IMR-90 (cell line): Measurements from ENCODE around the gene SSR1. TPM values are rescaled to one million over a fixed set of nuclear protein-coding genes. Genes with fewer than 3 reads are reported as not detected.

Experiments
- ATAC-seq: fragments of 200-7000 bp; cut with Tn5 transposase; 2 replicates; pipeline ENCODE4 v1.9.1; 2020; ENCODE audit warnings: low read depth, mild to moderate bottlenecking, moderate library complexity
- BruUV-seq: library from RNA; stranded (reverse); fragments of 400-500 nt; replicated peaks from 2 replicates; lab custom pipeline; 2021; lab: Mats Ljungman, UMichigan
- CTCF ChIA-PET: fragments of 300-600 bp; formaldehyde crosslinking; extraction: SDS; loops from one replicate; lab custom pipeline; 2021; ENCODE audit warnings: antibody characterized with exemption; lab: Yijun Ruan, JAX
- POLR2A ChIA-PET: fragments of 300-600 bp; sonication (Branson Sonifier 250); formaldehyde crosslinking; loops from one replicate; lab custom pipeline; 2022; ENCODE audit warnings: antibody characterized with exemption; ENCODE audit not compliant: unreplicated experiment; lab: Charles Lee
- DNase-seq: peaks from one replicate; pipeline ENCODE4 v3.0.0; 2013
- H2AFZ ChIP-seq: replicated peaks from 2 replicates; pipeline ENCODE3; 2013; ENCODE audit warnings: low read length, mild to moderate bottlenecking; ENCODE audit not compliant: poor library complexity
- H2AK5ac ChIP-seq: 2 replicates; pipeline ENCODE4 v1.6.1; 2013; ENCODE audit warnings: low read depth, low read length, inconsistent platforms
- H2AK9ac ChIP-seq: replicated peaks from 2 replicates; pipeline ENCODE3; 2013; ENCODE audit warnings: mild to moderate bottlenecking, low read depth, low read length, moderate library complexity; ENCODE audit not compliant: poor library complexity
- H2BK120ac ChIP-seq: 2 replicates; pipeline ENCODE4 v1.6.1; 2013; ENCODE audit warnings: low read depth, low read length, inconsistent platforms
- H2BK15ac ChIP-seq: 3 replicates; pipeline ENCODE4 v1.6.1; 2013; ENCODE audit warnings: low read depth, low read length, inconsistent platforms
- H2BK20ac ChIP-seq: 2 replicates; pipeline ENCODE4 v1.6.1; 2013; ENCODE audit warnings: low read depth, mild to moderate bottlenecking, inconsistent platforms, low read length, moderate library complexity
- H2BK5ac ChIP-seq: 2 replicates; pipeline ENCODE4 v1.6.1; 2013; ENCODE audit warnings: mild to moderate bottlenecking, low read depth, low read length, inconsistent platforms; ENCODE audit not compliant: poor library complexity, severe bottlenecking
- H3K14ac ChIP-seq: replicated peaks from 2 replicates; pipeline ENCODE4 v1.6.1; 2013; ENCODE audit warnings: low read depth, low read length, inconsistent platforms
- H3K18ac ChIP-seq: 2 replicates; pipeline ENCODE4 v1.6.1; 2013; ENCODE audit warnings: low read depth, low read length, control low read depth
- H3K23ac ChIP-seq: 2 replicates; pipeline ENCODE4 v1.6.1; 2013; ENCODE audit warnings: low read depth, low read length, inconsistent platforms
- H3K27ac ChIP-seq: 2 replicates; pipeline ENCODE4 v1.5.1; 2013; ENCODE audit warnings: mild to moderate bottlenecking, control low read depth, low read length; ENCODE audit not compliant: insufficient read depth
- H3K27me3 ChIP-seq: 2 replicates; pipeline ENCODE4 v1.6.1; 2013; ENCODE audit warnings: low read length; ENCODE audit not compliant: control insufficient read depth, insufficient read depth
- H3K36me3 ChIP-seq: 2 replicates; pipeline ENCODE4 v1.6.1; 2013; ENCODE audit warnings: low read length, mixed read lengths; ENCODE audit not compliant: control insufficient read depth, insufficient read depth
- H3K4ac ChIP-seq: 2 replicates; pipeline ENCODE4 v1.6.1; 2013; ENCODE audit warnings: low read depth, low read length, inconsistent platforms
- H3K4me1 ChIP-seq: 2 replicates; pipeline ENCODE4 v1.6.1; 2013; ENCODE audit warnings: low read length, mixed read lengths; ENCODE audit not compliant: control insufficient read depth, insufficient read depth
- H3K4me2 ChIP-seq: 2 replicates; pipeline ENCODE4 v1.6.1; 2013; ENCODE audit warnings: low read depth, mild to moderate bottlenecking, control low read depth, low read length, moderate library complexity
- H3K4me3 ChIP-seq: 2 replicates; pipeline ENCODE4 v1.5.1; 2013; ENCODE audit warnings: low read depth, mild to moderate bottlenecking, control low read depth, low read length, moderate library complexity; ENCODE audit not compliant: insufficient read depth
- H3K56ac ChIP-seq: 2 replicates; pipeline ENCODE4 v1.6.1; 2013; ENCODE audit warnings: low read length, inconsistent platforms; ENCODE audit not compliant: insufficient read depth; ENCODE audit errors: extremely low read depth
- H3K79me1 ChIP-seq, 2 experiments: 2 replicates each; pipeline ENCODE4 v1.6.1; 2013; ENCODE audit warnings: low read length in 2 of 2, inconsistent platforms in 1 of 2, low read depth in 1 of 2
- H3K9ac ChIP-seq: 2 replicates; pipeline ENCODE4 v1.6.1; 2013; ENCODE audit warnings: low read depth, low read length, control low read depth
- H3K9me1 ChIP-seq: 2 replicates; pipeline ENCODE4 v1.6.1; 2013; ENCODE audit warnings: low read length, inconsistent platforms; ENCODE audit not compliant: insufficient read depth
- H3K9me3 ChIP-seq: 2 replicates; pipeline ENCODE4 v1.6.1; 2013; ENCODE audit warnings: low read length; ENCODE audit not compliant: control insufficient read depth, insufficient read depth
- H4K20me1 ChIP-seq: 2 replicates; pipeline ENCODE4 v1.6.1; 2013; ENCODE audit warnings: low read length, inconsistent platforms; ENCODE audit not compliant: insufficient read depth
- H4K5ac ChIP-seq: 2 replicates; pipeline ENCODE4 v1.6.1; 2013; ENCODE audit warnings: mild to moderate bottlenecking, low read depth, low read length, control low read depth
- H4K8ac ChIP-seq, 2 experiments: 2 replicates each; pipeline ENCODE4 v1.6.1; 2013; ENCODE audit warnings: low read depth in 2 of 2, low read length in 2 of 2, control low read depth in 1 of 2, inconsistent platforms in 1 of 2
- H4K91ac ChIP-seq: 2 replicates; pipeline ENCODE4 v1.6.1; 2013; ENCODE audit warnings: low read depth, low read length, inconsistent platforms; ENCODE audit not compliant: insufficient read depth
- CHD1 ChIP-seq: IDR thresholded peaks from 2 replicates; pipeline ENCODE4 v1.6.1; 2012; ENCODE audit warnings: low read depth, low read length, improper control_type of control experiment
- ELK1 ChIP-seq: fragments of 150-350 bp; IDR thresholded peaks from 2 replicates; pipeline ENCODE4 v1.6.1; 2016; ENCODE audit warnings: low read depth, mild to moderate bottlenecking, low read length, moderate library complexity, borderline replicate concordance
- FOS ChIP-seq: fragments of 150-350 bp; IDR thresholded peaks from 2 replicates; pipeline ENCODE4 v1.6.1; 2016; ENCODE audit warnings: low read depth, low read length
- MXI1 ChIP-seq: IDR thresholded peaks from 2 replicates; pipeline ENCODE4 v1.6.1; 2012; ENCODE audit warnings: low read depth, mild to moderate bottlenecking, low read length, moderate library complexity, borderline replicate concordance
- NFE2L2 ChIP-seq: fragments of 150-350 bp; IDR thresholded peaks from 2 replicates; pipeline ENCODE4 v1.6.1; 2016; ENCODE audit warnings: low read depth, mild to moderate bottlenecking, low read length
- POLR2A ChIP-seq: IDR thresholded peaks from 2 replicates; pipeline ENCODE4 v1.6.1; 2012; ENCODE audit warnings: mild to moderate bottlenecking, low read depth, low read length
- RCOR1 ChIP-seq: IDR thresholded peaks from 2 replicates; pipeline ENCODE4 v1.6.1; 2012; ENCODE audit warnings: mild to moderate bottlenecking, low read length, improper control_type of control experiment; ENCODE audit not compliant: insufficient replicate concordance
- SMC3 ChIP-seq: fragments of 150-350 bp; IDR thresholded peaks from 2 replicates; pipeline ENCODE4 v1.6.1; 2016; ENCODE audit warnings: low read depth, mild to moderate bottlenecking, antibody characterized with exemption, low read length, moderate library complexity
- WGBS, 2 experiments: methylation state at CpG; one replicate each; pipeline versions ENCODE4 v1.1.5 to v1.1.7; 2013; ENCODE audit warnings: missing lambda C conversion rate in 2 of 2; ENCODE audit not compliant: insufficient read length in 1 of 2; ENCODE audit errors: extremely low coverage in 2 of 2; 5-methylcytosine and 5-hydroxymethylcytosine counted together
- dilution Hi-C: fragments of 300-500 bp; cut with HindIII; formaldehyde crosslinking; loops from one replicate; pipeline ENCODE4 v1.14.3; 2018; ENCODE audit warnings: low sequenced_read_pairs; ENCODE audit not compliant: unreplicated experiment
- in situ Hi-C: fragments of 300-500 bp; cut with MboI; formaldehyde crosslinking; loops from 3 replicates; pipeline ENCODE4 v1.14.3; 2019; ENCODE audit warnings: low sequenced_read_pairs, inconsistent platforms, mixed read lengths
- intact Hi-C: fragments of 100-400 bp; cut with micrococcal nuclease; formaldehyde crosslinking; loops from 2 replicates; pipeline ENCODE4 v1.10.0; 2022
- polyA plus RNA-seq, 3 experiments: library from polyadenylated mRNA; depleted of rRNA; stranded (reverse); fragments of >200 nt; gene quantifications; 2 replicates each; pipeline ENCODE4 v1.2.3, GENCODE V29; 2012; ENCODE audit warnings: low replicate concordance in 1 of 3
- total RNA-seq: library from RNA; depleted of rRNA; stranded (reverse); fragments of >200 nt; gene quantifications from 2 replicates; pipeline ENCODE4 v1.2.3, GENCODE V29; 2012

The SSR1 gene
- total and polyA plus RNA-seq, 2 of the 4 experiments (the other 2 are of a cell fraction) = 110 to 120 TPM

GRCh38 chr6:7343546-7344475 lies 30.8 kb upstream of the SSR1 start:
- H2AK5ac ChIP-seq = no peak overlapping the region
- CTCF ChIA-PET = no interaction called here
- ATAC-seq = no peak

More at GRCh38 chr6:7343546-7344475, 30.8 kb upstream of the SSR1 start:
- in situ Hi-C loops = no loop called here
- H2BK15ac ChIP-seq = no peak overlapping the region
- no peak overlapping the region for H3K4me2 ChIP-seq
- H3K9ac ChIP-seq = no peak overlapping the region
- H3K27me3 ChIP-seq = peaks cover 7% of the 10 kb centered on the region
- H2BK5ac ChIP-seq = no peak overlapping the region
- H4K8ac ChIP-seq = no peak overlapping the region
- H3K9me1 ChIP-seq = no peaks in the 10 kb centered on the region
- no peaks in the 10 kb centered on the region for H3K79me1 ChIP-seq
- no peaks in the 10 kb centered on the region for H3K4me1 ChIP-seq
- no peak overlapping the region for H4K91ac ChIP-seq
- no peak overlapping the region for H2AFZ ChIP-seq
- no peak overlapping the region for H2BK20ac ChIP-seq
- TF ChIP-seq MXI1 (no peak), RCOR1 (no peak), SMC3 (no peak), NFE2L2 (no peak), POLR2A (no peak), CHD1 (no peak), ELK1 (no peak), FOS (no peak)
- intact Hi-C loops = no loop called here
- POLR2A ChIA-PET = no interaction called here
- no peak overlapping the region for H2BK120ac ChIP-seq
- H3K14ac ChIP-seq = no peak overlapping the region
- H3K9me3 ChIP-seq = no peaks in the 10 kb centered on the region
- no peak overlapping the region for H4K5ac ChIP-seq
- H3K27ac ChIP-seq = no peak overlapping the region
- no peaks in the 10 kb centered on the region for H3K36me3 ChIP-seq
- no peak for DNase-seq
- no peak overlapping the region for H3K56ac ChIP-seq
- dilution Hi-C loops = no loop called here
- H3K23ac ChIP-seq = no peak overlapping the region
- BruUV-seq = no TSS peak
- no peaks in the 10 kb centered on the region for H4K20me1 ChIP-seq
- H3K18ac ChIP-seq = no peak overlapping the region
- WGBS, 2 experiments = 83% methylated on average over 10 of the region's 29 CpGs; no CpG with 5 or more reads in 1 of the 2 experiments
- no peak overlapping the region for H3K4me3 ChIP-seq
- no peak overlapping the region for H3K4ac ChIP-seq
- H2AK9ac ChIP-seq = no peak overlapping the region
